GM18511 (cell line): ENCODE results near the gene ROPN1L.

Experiments used
- ATAC-seq: cut with Tn5 transposase; IDR thresholded peaks from one replicate; pipeline ENCODE4 v1.9.1; 2021; ENCODE audit warnings: mild to moderate bottlenecking, moderate library complexity; ENCODE audit not compliant: unreplicated experiment

Gene ROPN1L

DNA sequence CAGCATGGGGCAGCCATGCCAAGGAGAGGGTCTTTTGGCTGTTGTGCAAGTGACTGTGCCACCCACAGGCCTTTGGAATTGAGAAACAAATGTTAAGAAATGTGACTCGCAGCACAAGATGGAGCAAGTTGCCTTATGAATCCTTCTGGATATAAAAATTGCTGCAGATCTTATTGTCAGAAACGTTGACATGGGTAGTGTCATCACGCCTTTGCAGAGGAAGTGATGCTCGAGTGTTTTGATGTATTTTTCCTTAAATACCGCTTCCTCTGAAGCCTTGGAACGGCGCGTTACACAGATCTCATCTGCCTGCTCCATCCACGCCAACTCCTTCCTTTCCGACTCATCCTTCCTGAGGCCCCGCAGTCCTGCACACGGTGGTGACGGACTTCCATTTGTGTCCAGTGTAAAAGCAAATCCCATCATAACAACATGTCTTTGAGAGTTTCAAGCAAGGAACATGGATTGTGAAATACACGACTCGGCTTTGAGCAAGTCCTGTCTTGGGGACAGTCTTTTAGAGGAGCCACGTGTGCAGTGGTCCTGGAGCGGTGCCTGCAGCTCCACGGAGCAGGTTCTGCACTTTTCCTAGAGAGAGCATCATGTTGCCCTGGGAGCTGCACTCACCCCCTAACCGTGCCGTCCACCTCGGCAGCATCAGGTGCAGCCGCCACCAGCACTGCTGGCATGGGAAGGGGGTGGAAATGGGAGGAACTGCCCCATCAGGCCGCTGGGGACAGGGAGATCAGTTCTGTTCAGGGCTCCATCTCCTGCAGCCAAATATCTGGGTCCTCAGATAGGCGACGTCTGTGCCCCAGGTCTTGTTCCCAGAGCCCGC lies 15.1 kb downstream of the ROPN1L start:
- no peak for ATAC-seq

DNA sequence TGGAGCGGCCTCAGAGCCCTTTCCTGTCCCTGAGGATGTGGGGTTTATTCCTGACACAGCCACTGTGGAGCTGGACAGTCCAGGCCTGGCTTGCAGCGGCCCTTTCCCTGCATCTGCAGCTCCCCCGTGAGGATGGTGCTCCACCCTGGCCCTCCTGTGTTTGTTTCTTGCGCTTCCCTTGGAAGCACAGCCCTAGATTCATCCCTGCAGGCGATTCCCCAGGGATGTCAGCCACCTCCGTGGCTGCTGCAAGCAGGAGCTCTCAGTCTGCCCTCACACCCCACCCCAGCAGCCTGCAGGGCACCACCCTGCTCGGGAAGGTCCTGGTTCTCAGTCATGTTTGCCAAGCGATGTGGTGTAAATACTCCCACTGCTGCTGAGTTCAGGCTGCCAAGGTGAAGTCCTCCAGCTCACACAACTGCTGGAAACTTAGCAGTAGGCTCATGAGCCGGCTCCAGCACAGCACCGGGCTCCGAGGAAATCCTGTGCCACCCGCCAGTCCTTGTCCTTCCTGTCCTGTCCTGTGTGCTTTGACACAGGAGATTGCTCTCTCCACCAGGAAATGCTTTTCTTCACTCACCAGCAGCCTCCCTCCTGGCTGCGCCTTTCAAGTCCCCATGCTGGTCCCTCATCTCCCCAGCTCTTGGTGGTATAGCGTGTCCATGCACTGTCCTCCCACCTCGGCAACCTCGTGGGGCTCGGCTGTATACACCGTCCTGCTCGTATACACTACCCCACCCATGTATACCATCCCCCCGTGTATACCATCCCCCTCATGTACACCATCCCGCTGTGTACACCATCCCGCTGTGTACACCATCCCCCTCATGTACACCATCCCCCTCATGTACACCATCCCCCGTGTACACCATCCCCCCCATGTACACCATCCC lies 16.2 kb downstream of the ROPN1L start:
- no peak for ATAC-seq

- no peak for ATAC-seq
These were observed 17.7 kb downstream of the ROPN1L start for GRCh38 chr5:10459080-10460055.

DNA sequence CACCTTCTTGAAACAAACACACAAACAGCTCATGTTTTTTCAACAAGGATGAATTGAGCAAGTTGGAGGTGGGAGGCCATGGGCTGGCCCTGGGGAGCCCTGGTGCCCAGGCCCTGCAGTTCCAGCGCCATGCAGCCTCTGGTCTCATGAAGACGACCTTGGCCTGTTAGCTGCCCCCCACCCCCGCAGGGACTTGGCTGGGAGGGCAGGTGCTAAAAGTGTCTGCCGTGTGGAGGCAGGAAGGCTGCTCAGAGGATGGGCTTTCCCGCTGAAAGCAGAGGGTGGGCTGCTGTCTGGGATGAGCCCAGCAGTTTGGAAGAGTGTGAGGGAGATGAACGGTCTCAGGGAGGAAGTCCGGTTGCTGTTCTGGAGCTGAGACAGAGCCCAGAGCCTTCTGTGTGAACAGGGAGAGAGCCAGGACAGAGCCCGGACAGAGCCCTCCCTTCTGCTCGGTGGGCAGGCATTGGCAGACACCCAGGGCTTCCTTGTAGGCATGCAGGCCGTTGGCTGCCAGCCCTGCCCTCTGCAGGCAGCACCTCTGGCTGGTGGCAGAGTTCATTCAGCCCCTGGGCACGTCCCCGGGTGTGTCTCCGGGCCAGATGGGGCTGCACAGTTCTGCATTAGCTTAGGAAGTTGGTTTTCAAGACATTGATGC lies 18.7 kb downstream of the ROPN1L start:
- no peak for ATAC-seq

GRCh38 chr5:10461041-10461440 lies 19.4 kb downstream of the ROPN1L start:
- ATAC-seq: no peak

DNA sequence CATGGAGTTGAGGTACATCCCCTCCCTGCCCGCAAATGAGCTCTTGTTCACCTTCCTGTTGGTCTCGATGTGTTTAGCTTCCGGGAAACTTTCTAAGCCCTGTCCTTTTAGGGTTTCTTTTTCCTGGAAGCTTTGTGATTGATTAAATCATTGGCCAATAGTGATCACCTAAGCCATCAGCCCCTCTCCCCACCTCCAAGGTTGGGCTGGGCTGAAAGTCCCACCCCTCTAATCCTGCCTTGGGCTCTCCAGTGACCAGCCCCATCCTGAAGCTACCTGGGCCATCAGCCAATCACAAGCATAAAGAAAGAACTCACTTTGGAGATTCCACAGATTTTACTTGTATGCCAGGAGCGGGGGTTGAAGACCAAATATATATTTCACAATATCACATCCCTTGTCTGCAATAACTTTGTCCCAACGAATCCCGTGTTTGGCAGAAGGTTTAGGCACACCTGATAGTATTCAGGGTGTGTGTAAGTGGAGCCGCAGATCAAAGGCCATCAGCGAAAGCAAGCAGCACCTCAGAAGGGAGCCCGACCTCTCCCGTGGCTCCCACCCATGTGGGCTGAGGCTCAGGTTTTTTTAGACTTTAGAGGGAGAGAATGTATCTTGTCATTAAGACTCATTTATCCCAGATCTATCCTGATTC lies 20.4 kb downstream of the ROPN1L start:
- no peak for ATAC-seq

DNA sequence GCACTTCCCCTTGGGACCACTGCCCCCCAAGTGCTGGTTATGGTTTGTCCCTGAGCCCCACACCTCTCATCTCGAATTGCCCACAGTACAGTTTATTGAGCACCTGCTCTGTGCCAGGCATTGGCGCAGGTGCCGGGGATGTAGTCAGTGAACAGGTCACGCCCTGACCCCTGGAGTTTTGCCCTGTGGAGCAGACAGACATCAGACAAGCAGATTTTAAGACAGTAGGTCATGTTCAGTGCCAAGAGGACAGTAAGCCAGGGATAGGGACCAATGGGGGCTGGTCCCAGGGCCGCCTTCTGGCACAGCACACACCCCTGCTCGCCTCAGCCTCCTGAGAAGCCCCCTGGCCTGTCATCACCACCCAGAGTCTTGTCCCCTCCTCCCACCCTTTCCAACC lies 21.9 kb downstream of the ROPN1L start:
- no peak for ATAC-seq

GRCh38 chr5:10464173-10464572 lies 22.5 kb downstream of the ROPN1L start:
- no peak for ATAC-seq

GRCh38 chr5:10465726-10466125 lies 24.0 kb downstream of the ROPN1L start:
- no peak for ATAC-seq

GRCh38 chr5:10466446-10467073 lies 24.9 kb downstream of the ROPN1L start:
- ATAC-seq: no peak

DNA sequence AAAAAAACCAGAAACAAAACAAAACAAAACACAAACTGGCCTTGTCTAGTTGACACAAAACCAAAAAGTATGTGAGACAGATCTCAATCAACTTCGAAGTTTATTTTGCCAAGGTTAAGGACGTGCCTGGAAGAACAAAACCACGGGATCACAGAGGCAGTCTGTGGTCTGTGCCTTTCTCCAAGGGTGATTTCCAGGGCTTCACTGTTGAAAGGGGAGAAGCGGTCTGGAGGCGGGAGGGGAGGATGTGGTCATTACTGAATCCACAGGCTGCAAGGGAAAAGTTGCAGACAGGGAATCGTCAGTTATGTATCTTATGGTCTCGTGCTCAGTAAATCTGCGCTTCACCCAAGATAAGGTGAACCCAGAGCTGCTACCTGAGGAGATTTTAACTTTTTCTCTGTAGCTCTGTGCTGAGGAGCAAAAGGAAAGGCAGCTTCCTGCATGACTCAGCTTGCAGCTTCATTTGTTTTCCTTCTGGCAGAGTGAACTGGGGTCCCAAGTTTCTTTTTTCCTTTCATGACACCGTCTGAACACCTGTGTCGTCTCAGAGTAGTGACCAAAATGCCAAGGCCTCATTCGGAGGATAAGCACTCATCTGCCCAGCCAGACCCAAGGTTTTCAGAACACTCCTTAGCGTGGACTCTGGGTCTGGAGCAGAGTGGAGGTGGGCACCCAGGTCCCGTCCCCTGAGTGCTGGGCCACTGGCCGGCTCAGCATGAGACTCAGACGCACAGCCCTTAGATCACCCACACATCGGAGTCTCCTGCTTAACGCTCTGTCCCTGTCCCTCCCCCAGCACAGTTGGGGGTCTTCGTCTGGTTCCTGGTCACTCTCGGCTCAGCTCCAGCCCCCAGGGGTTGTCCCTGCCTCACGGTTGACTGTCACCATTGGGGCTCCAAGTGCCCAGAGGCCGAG lies 25.9 kb downstream of the ROPN1L start:
- ATAC-seq: no peak

- ATAC-seq: no peak
These were observed 26.6 kb downstream of the ROPN1L start for GRCh38 chr5:10468256-10468655.

DNA sequence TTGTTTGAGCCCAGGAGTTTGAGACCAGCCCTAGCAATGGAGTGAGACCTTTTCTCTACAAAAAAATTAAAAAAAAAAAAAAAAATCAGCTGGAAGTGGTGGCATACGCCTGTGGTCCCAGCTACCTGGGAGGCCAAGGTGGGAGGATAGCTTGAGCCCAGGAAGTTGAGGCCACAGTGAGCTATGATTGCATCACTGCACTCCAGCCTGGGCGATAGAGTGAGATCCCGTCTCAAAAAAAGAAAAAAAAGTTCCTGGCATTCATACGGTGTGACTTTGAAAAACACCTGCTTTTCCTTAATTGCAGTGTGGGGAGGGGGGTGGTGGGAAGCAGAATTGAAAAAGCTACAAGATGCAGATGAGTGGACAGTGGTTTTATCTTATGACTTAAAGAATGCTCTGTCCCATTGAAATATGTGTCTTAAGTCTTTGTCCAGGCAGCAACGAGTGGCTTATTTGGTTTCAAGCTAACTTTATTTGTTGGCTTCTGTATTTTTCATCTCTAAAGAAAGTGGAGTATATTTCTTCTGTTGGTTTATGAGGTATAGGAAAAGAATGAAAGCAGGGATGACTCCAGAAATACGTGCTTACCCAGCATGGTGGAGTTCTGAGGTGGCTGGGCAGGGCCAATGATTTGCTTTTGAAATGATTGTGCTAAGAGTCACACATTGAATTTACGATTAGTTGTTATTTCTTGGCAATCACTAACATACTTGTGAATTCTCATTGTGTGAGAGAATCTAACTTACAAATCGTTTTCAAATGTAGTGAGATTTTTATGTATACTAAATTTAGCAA lies 27.8 kb downstream of the ROPN1L start:
- no peak for ATAC-seq

GRCh38 chr5:10470669-10471068 lies 29.0 kb downstream of the ROPN1L start:
- ATAC-seq: no peak

DNA sequence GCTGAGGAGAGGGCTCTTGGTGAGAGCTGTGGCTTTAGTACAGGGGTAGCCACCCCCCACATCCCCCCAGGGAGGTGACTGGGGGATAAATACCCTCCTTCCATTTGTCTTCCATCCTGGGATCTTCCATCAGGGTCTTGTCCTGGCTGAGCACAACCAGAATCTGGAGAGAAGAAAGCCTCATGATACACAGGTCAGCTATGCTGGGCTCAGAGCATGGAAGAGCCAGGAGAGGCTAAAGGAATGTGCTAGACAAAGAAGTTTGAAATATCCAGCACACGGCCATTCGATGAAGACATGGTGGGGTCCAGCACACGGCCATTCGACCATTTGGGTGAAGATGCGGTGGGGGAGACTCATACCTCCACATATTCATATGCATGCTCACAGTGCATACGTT lies 30.0 kb downstream of the ROPN1L start:
- no peak for ATAC-seq

- no peak for ATAC-seq
These were observed 32.9 kb downstream of the ROPN1L start for GRCh38 chr5:10474521-10475075.
